Stimulated activated effector memory CD8-positive, alpha-beta T cell treated with anti-CD3 and anti-CD28 coated beads, Interleukin-12 subunit alpha, Interleukin-12 subunit beta, amount 100 ng/mL, for 72 hours (primary cell): ENCODE data around the gene VRTN.

Experiments
- ATAC-seq: fragments of 150-1000 bp; cut with Tn5 transposase; 2 replicates; pipeline ENCODE4 v1.10.0; 2021
- DNase-seq, 2 donors: peaks; one replicate each; pipeline ENCODE4 v3.0.0; 2021 to 2022; ENCODE audit warnings: low spot score in 2 of 2
- H3K27ac Mint-ChIP-seq: one replicate; pipeline ENCODE4 v1.8.0; 2022; ENCODE audit warnings: mild to moderate bottlenecking, mixed read lengths
- H3K36me3 Mint-ChIP-seq: one replicate; pipeline ENCODE4 v1.8.0; 2022; ENCODE audit warnings: mild to moderate bottlenecking, mixed read lengths
- H3K4me1 Mint-ChIP-seq: one replicate; pipeline ENCODE4 v1.8.0; 2022; ENCODE audit warnings: mixed read lengths
- H3K4me3 Mint-ChIP-seq: one replicate; pipeline ENCODE4 v1.8.0; 2022; ENCODE audit warnings: mild to moderate bottlenecking, mixed read lengths
- H3K9me3 Mint-ChIP-seq: one replicate; pipeline ENCODE4 v1.8.0; 2022; ENCODE audit warnings: mixed read lengths

Gene VRTN

GRCh38 chr14:74333909-74334308 lies 14.4 kb upstream of the VRTN start:
- Mint-ChIP-seq H3K4me3 (no peak overlapping the region), H3K36me3 (no peaks in the 10 kb centered on the region), H3K27ac (no peak overlapping the region), H3K4me1 (no peaks in the 10 kb centered on the region), H3K9me3 (no peaks in the 10 kb centered on the region)
- no peak for ATAC-seq
- no peak for DNase-seq

- Mint-ChIP-seq H3K9me3 (no peaks in the 10 kb centered on the region), H3K4me3 (no peak overlapping the region), H3K27ac (no peak overlapping the region), H3K4me1 (no peaks in the 10 kb centered on the region), H3K36me3 (no peaks in the 10 kb centered on the region)
- DNase-seq (no peak), ATAC-seq (no peak)
These were observed 1.9 kb upstream of the VRTN start for GRCh38 chr14:74346341-74346740.

GRCh38 chr14:74347097-74347794 lies 1.0 kb upstream of the VRTN start:
- no peak for DNase-seq
- ATAC-seq: no peak
- no peak overlapping the region for H3K4me3 Mint-ChIP-seq
- H3K4me1 Mint-ChIP-seq: no peaks in the 10 kb centered on the region
- no peak overlapping the region for H3K27ac Mint-ChIP-seq
- no peaks in the 10 kb centered on the region for H3K36me3 Mint-ChIP-seq
- no peaks in the 10 kb centered on the region for H3K9me3 Mint-ChIP-seq

GRCh38 chr14:74347795-74348100 lies 523 bp upstream of the VRTN start:
- ATAC-seq: no peak
- Mint-ChIP-seq H3K4me1 (no peaks in the 10 kb centered on the region), H3K27ac (no peak overlapping the region), H3K4me3 (no peak overlapping the region), H3K9me3 (no peaks in the 10 kb centered on the region), H3K36me3 (no peaks in the 10 kb centered on the region)
- DNase-seq: no peak

- no peaks in the 10 kb centered on the region for H3K4me1 Mint-ChIP-seq
- H3K4me3 Mint-ChIP-seq: no peak overlapping the region
- no peaks in the 10 kb centered on the region for H3K36me3 Mint-ChIP-seq
- DNase-seq (no peak), ATAC-seq (no peak)
- H3K9me3 Mint-ChIP-seq: no peaks in the 10 kb centered on the region
- H3K27ac Mint-ChIP-seq: no peak overlapping the region
These were observed 628 bp downstream of the VRTN start for GRCh38 chr14:74348735-74349463.

- no peaks in the 10 kb centered on the region for H3K9me3 Mint-ChIP-seq
- no peaks in the 10 kb centered on the region for H3K36me3 Mint-ChIP-seq
- no peak overlapping the region for H3K4me3 Mint-ChIP-seq
- H3K4me1 Mint-ChIP-seq: no peaks in the 10 kb centered on the region
- H3K27ac Mint-ChIP-seq: no peak overlapping the region
- DNase-seq (no peak), ATAC-seq (no peak)
These were observed 1.5 kb downstream of the VRTN start for GRCh38 chr14:74349757-74350156.

GRCh38 chr14:74350211-74350927 lies 2.1 kb downstream of the VRTN start:
- H3K4me3 Mint-ChIP-seq: no peak overlapping the region
- DNase-seq (no peak), ATAC-seq (no peak)
- no peaks in the 10 kb centered on the region for H3K9me3 Mint-ChIP-seq
- H3K4me1 Mint-ChIP-seq: no peaks in the 10 kb centered on the region
- H3K27ac Mint-ChIP-seq: no peak overlapping the region
- H3K36me3 Mint-ChIP-seq: no peaks in the 10 kb centered on the region

- no peaks in the 10 kb centered on the region for H3K4me1 Mint-ChIP-seq
- DNase-seq (no peak), ATAC-seq (no peak)
- H3K4me3 Mint-ChIP-seq: no peak overlapping the region
- no peak overlapping the region for H3K27ac Mint-ChIP-seq
- H3K9me3 Mint-ChIP-seq: no peaks in the 10 kb centered on the region
- no peaks in the 10 kb centered on the region for H3K36me3 Mint-ChIP-seq
These were observed 2.7 kb downstream of the VRTN start for GRCh38 chr14:74350928-74351323.

GRCh38 chr14:74356892-74357575 lies 8.8 kb downstream of the VRTN start:
- Mint-ChIP-seq H3K36me3 (no peaks in the 10 kb centered on the region), H3K4me1 (peaks cover under 1% of the 10 kb centered on the region), H3K9me3 (no peaks in the 10 kb centered on the region), H3K27ac (no peak overlapping the region), H3K4me3 (no peak overlapping the region)
- ATAC-seq (no peak), DNase-seq (no peak)

GRCh38 chr14:74357585-74357984 lies 9.3 kb downstream of the VRTN start:
- no peak for DNase-seq
- H3K4me3 Mint-ChIP-seq: no peak overlapping the region
- ATAC-seq: no peak
- no peak overlapping the region for H3K27ac Mint-ChIP-seq
- no peaks in the 10 kb centered on the region for H3K9me3 Mint-ChIP-seq
- peaks cover 5% of the 10 kb centered on the region for H3K4me1 Mint-ChIP-seq
- H3K36me3 Mint-ChIP-seq: no peaks in the 10 kb centered on the region

- DNase-seq (no peak), ATAC-seq (no peak)
- no peaks in the 10 kb centered on the region for H3K9me3 Mint-ChIP-seq
- no peak overlapping the region for H3K27ac Mint-ChIP-seq
- H3K4me3 Mint-ChIP-seq: no peak overlapping the region
- H3K4me1 Mint-ChIP-seq: peaks cover 5% of the 10 kb centered on the region
- no peaks in the 10 kb centered on the region for H3K36me3 Mint-ChIP-seq
These were observed 10.0 kb downstream of the VRTN start for GRCh38 chr14:74358176-74358829.

- DNase-seq (no peak), ATAC-seq (no peak)
- no peaks in the 10 kb centered on the region for H3K9me3 Mint-ChIP-seq
- no peak overlapping the region for H3K27ac Mint-ChIP-seq
- H3K4me3 Mint-ChIP-seq: no peak overlapping the region
- peaks cover 5% of the 10 kb centered on the region for H3K4me1 Mint-ChIP-seq
- no peaks in the 10 kb centered on the region for H3K36me3 Mint-ChIP-seq
These were observed 11.9 kb downstream of the VRTN start for GRCh38 chr14:74360163-74360562.

GRCh38 chr14:74362361-74362915 lies 14.2 kb downstream of the VRTN start:
- no peaks in the 10 kb centered on the region for H3K36me3 Mint-ChIP-seq
- H3K27ac Mint-ChIP-seq: no peak overlapping the region
- peaks cover 5% of the 10 kb centered on the region for H3K4me1 Mint-ChIP-seq
- DNase-seq (peak; percentile 50 to 81), ATAC-seq (peak; percentile 64)
- no peak overlapping the region for H3K4me3 Mint-ChIP-seq
- H3K9me3 Mint-ChIP-seq: no peaks in the 10 kb centered on the region

GRCh38 chr14:74364271-74364880 lies 16.1 kb downstream of the VRTN start:
- H3K36me3 Mint-ChIP-seq: no peaks in the 10 kb centered on the region
- ATAC-seq: no peak

More at GRCh38 chr14:74364271-74364880, 16.1 kb downstream of the VRTN start:
- H3K27ac Mint-ChIP-seq: no peak overlapping the region
- peaks cover 5% of the 10 kb centered on the region for H3K4me1 Mint-ChIP-seq
- H3K9me3 Mint-ChIP-seq: no peaks in the 10 kb centered on the region
- H3K4me3 Mint-ChIP-seq: no peak overlapping the region
- DNase-seq: no peak
